Measurements from ENCODE around the gene BRSK1.

- TF ChIP-seq POLR2AphosphoS5 (IDR thresholded peaks at IDR 0.05; ENCODE audit: low read depth, low read length) (no peak), POLR2A (IDR thresholded peaks at IDR 0.05; ENCODE audit: low read depth, low read length) (no peak)
These were observed 57.0 kb downstream of the BRSK1 start for GRCh38 chr19:55340784-55341147.

Measured in GM12891 (cell line).